ENCODE results near the gene RDH13.

The RDH13 gene

GRCh38 chr19:55083004-55083850 is 20.3 kb upstream of the RDH13 start:
- no peak for DNase-seq
- H3K27me3 ChIP-seq: peaks cover 69% of the 10 kb centered on the region
- H3K9me3 ChIP-seq: peaks cover 9% of the 10 kb centered on the region; the same call in 1 of the 2 replicates
- H3K4me1 ChIP-seq: no peaks in the 10 kb centered on the region
- TF ChIP-seq CTCF (IDR thresholded peaks at IDR 0.05; ENCODE audit: low read depth, low read length): no peak
- no peaks in the 10 kb centered on the region for H3K36me3 ChIP-seq
- H3K4me3 ChIP-seq (ENCODE audit: low read depth, low read length): no peak overlapping the region

- Histone ChIP-seq H3K9me3 (peaks cover 9% of the 10 kb centered on the region; the same call in 1 of the 2 replicates), H3K4me1 (no peaks in the 10 kb centered on the region), H3K36me3 (no peaks in the 10 kb centered on the region), H3K4me3 (ENCODE audit: low read depth, low read length) (no peak overlapping the region), H3K27me3 (peaks cover 68% of the 10 kb centered on the region)
- no peak for TF ChIP-seq CTCF (IDR thresholded peaks at IDR 0.05; ENCODE audit: low read depth, low read length)
- DNase-seq: peak; percentile 65
Observed at GRCh38 chr19:55082020-55082851, 19.3 kb upstream of the RDH13 start.

GRCh38 chr19:55081770-55082019 is 18.7 kb upstream of the RDH13 start:
- Histone ChIP-seq H3K4me1 (no peaks in the 10 kb centered on the region), H3K27me3 (peaks cover 70% of the 10 kb centered on the region), H3K9me3 (peaks cover 9% of the 10 kb centered on the region; the same call in 1 of the 2 replicates), H3K36me3 (no peaks in the 10 kb centered on the region), H3K4me3 (ENCODE audit: low read depth, low read length) (no peak overlapping the region)
- DNase-seq: no peak
- TF ChIP-seq CTCF (IDR thresholded peaks at IDR 0.05; ENCODE audit: low read depth, low read length): no peak

- Histone ChIP-seq H3K36me3 (no peaks in the 10 kb centered on the region), H3K4me3 (ENCODE audit: low read depth, low read length) (peak overlapping the region; percentile 54), H3K27me3 (peaks cover 67% of the 10 kb centered on the region), H3K9me3 (peaks cover 9% of the 10 kb centered on the region; the same call in 1 of the 2 replicates), H3K4me1 (no peaks in the 10 kb centered on the region)
- TF ChIP-seq CTCF (IDR thresholded peaks at IDR 0.05; ENCODE audit: low read depth, low read length): no peak
- peak; percentile 86 for DNase-seq
Observed at GRCh38 chr19:55080968-55081769, 18.2 kb upstream of the RDH13 start.

GRCh38 chr19:55080121-55080967 is 17.4 kb upstream of the RDH13 start:
- Histone ChIP-seq H3K36me3 (no peaks in the 10 kb centered on the region), H3K9me3 (peaks cover 9% of the 10 kb centered on the region; the same call in 1 of the 2 replicates), H3K4me1 (no peaks in the 10 kb centered on the region), H3K4me3 (ENCODE audit: low read depth, low read length) (peak overlapping the region; percentile 54), H3K27me3 (peaks cover 59% of the 10 kb centered on the region)
- 0 out of 2 replicates have a peak, but pooled peaks have one; percentile 5 for TF ChIP-seq CTCF (IDR thresholded peaks at IDR 0.05; ENCODE audit: low read depth, low read length)
- peak; percentile 93 for DNase-seq
